ENCODE measurements around the gene UNC5A.

Gene UNC5A

DNA sequence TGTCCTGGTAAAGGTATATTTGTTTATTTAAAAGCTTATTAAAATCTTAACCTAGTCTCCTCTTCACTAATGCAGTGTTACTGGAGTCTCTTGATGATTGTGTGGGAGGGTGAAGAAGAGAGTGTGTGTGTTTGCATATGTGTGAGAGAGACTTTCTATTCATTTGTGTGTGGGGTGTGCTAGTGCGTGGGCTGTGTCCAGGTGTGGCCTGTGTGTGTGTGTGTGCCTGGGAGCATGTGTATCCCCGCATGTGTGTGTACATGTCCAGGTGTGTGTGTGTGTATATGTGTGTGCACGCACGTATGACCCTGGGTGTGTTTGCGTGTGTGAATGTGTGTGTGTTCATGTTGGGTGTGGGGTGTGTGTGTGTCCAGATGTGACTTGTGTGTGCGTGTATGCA is 10.3 kb upstream of the UNC5A start:
- no peaks in the 10 kb centered on the region; the same call in 1 of the 2 replicates for H3K27me3 ChIP-seq (replicated peaks; ENCODE audit: control insufficient read depth, insufficient read depth, low read length)

DNA sequence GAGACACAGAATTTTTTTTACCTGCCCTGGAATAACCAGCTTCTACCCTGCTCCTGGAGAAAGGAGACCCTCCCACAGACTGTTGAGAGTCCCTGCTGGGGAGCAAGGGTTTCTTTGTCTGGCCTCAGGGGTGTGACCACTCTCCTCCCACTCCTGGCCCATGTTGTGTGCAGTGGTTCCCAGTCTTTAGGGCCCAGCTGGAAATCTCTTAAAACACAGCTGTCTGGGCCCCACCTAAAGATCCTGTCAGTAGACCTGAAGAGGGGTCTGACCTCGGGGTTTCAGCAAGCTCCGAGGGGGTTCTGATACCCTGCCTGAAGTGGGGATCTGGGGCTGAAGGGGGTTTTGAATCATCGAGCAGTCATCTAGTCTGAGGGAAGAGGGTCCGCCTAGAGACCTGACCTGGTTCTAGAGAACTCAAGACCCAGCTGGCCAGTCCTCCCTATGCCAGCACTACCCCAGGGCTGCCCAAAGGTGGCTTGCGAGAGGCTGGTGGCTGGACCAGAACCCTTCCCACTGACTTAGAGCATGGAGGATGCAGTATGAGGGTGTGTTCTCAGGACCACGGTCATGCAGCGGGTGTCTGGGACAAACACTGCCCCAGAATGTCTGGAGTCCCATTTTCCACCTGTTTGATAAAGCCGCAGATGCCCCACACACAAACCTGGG is 8.1 kb upstream of the UNC5A start:
- TF ChIP-seq, protein P1, sequence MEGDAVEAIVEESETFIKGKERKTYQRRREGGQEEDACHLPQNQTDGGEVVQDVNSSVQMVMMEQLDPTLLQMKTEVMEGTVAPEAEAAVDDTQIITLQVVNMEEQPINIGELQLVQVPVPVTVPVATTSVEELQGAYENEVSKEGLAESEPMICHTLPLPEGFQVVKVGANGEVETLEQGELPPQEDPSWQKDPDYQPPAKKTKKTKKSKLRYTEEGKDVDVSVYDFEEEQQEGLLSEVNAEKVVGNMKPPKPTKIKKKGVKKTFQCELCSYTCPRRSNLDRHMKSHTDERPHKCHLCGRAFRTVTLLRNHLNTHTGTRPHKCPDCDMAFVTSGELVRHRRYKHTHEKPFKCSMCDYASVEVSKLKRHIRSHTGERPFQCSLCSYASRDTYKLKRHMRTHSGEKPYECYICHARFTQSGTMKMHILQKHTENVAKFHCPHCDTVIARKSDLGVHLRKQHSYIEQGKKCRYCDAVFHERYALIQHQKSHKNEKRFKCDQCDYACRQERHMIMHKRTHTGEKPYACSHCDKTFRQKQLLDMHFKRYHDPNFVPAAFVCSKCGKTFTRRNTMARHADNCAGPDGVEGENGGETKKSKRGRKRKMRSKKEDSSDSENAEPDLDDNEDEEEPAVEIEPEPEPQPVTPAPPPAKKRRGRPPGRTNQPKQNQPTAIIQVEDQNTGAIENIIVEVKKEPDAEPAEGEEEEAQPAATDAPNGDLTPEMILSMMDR (IDR thresholded peaks at IDR 0.05; ENCODE audit: insufficient read depth, low read length, poor library complexity, severe bottlenecking), result no peak

More for the DNA sequence above, 10.3 kb upstream of the UNC5A start:
- TF ChIP-seq, protein P1 (IDR thresholded peaks at IDR 0.05; ENCODE audit: insufficient read depth, low read length, poor library complexity, severe bottlenecking), result no peak
- H3K36me3 ChIP-seq (ENCODE audit: control insufficient read depth, insufficient read depth, low read length), result no peaks in the 10 kb centered on the region
- no peak overlapping the region for H3K4me3 ChIP-seq (replicated peaks; ENCODE audit: low read depth, low read length)
- no peak for DNase-seq (ENCODE audit: extremely low read depth, insufficient read length)

DNA sequence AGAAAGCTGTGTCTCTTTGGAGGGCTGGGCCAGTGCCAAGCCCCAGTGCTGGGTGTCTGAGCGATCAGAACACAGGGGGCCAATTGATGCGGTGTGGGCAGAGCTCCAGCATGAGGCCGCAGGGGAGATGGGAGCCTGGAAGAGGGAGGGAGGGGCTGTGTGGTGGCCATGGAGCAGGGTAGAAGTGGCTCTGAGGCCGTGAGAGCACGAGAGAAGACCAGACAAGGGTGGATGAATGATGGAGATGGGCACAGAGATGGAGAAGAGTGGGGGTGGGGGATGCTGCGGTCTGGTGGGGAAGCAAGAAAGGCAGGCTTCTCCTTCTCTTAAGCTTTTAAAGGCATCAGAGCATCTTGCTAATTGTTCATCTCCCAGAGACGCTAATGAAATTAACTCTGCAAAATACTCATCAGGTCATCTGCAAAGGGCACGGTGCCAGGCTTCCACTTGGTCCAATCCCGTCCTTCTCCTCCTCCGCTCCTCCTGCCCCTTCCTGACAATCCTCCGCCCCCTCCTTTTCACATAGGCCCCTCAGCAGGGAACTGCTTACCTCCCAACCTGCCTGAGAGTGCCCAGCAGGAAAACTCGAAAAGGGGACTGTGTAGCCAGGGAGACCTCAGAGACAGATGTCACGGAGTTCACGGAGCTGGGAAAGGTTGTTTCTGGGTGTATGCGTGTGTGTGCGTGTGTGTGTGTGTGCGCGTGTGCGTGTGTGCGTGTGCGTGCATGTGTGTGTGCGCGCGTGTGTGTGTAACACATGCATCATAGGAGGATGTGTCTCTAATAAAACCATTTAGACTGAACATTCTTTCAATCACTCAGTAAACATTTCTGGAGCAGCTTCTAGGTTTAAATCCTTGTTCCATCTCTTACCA is 7.1 kb upstream of the UNC5A start:
- peaks cover 1% of the 10 kb centered on the region; the same call in 1 of the 2 replicates for H3K27me3 ChIP-seq (replicated peaks; ENCODE audit: control insufficient read depth, insufficient read depth, low read length)
- H3K4me3 ChIP-seq (replicated peaks; ENCODE audit: low read depth, low read length), result no peak overlapping the region
- H3K36me3 ChIP-seq (ENCODE audit: control insufficient read depth, insufficient read depth, low read length), result no peaks in the 10 kb centered on the region
- TF ChIP-seq, protein P1 (IDR thresholded peaks at IDR 0.05; ENCODE audit: insufficient read depth, low read length, poor library complexity, severe bottlenecking), result no peak
- no peak for DNase-seq (ENCODE audit: extremely low read depth, insufficient read length)

More for the DNA sequence above, 8.1 kb upstream of the UNC5A start:
- DNase-seq (ENCODE audit: extremely low read depth, insufficient read length), result no peak
- no peaks in the 10 kb centered on the region for H3K36me3 ChIP-seq (ENCODE audit: control insufficient read depth, insufficient read depth, low read length)
- no peaks in the 10 kb centered on the region; the same call in 1 of the 2 replicates for H3K27me3 ChIP-seq (replicated peaks; ENCODE audit: control insufficient read depth, insufficient read depth, low read length)
- no peak overlapping the region for H3K4me3 ChIP-seq (replicated peaks; ENCODE audit: low read depth, low read length)

DNA sequence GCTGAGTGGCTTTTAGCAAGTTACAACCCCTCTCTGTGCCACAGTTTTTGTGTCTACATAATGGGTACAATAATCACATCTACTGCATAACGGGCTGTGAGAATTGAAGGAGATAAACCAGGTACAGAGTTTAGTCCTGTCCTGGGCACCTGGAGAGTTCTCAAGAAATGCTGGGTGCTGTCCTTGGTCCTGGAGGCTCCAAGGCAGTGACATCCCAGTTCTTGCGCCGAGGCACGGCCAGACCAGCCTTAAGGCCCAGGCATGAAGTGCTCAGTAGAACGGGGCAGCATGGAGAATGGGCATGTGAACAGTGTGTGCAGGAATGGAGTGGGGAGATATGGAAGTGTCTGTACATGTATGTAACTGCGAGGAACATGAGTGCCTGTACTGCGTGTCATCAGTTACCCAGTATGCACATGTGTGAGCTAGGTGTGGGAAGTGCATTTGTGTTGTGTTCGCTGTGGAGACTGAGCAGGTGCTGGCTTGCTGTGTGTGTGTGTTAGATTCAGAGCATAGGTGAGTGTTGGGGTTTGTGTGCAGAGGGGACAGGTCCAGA is 6.3 kb upstream of the UNC5A start:
- H3K36me3 ChIP-seq (ENCODE audit: control insufficient read depth, insufficient read depth, low read length), result no peaks in the 10 kb centered on the region
- H3K27me3 ChIP-seq (replicated peaks; ENCODE audit: control insufficient read depth, insufficient read depth, low read length), result peaks cover 1% of the 10 kb centered on the region; the same call in 1 of the 2 replicates
- no peak for DNase-seq (ENCODE audit: extremely low read depth, insufficient read length)
- TF ChIP-seq, protein P1 (IDR thresholded peaks at IDR 0.05; ENCODE audit: insufficient read depth, low read length, poor library complexity, severe bottlenecking), result no peak
- H3K4me3 ChIP-seq (replicated peaks; ENCODE audit: low read depth, low read length), result no peak overlapping the region

DNA sequence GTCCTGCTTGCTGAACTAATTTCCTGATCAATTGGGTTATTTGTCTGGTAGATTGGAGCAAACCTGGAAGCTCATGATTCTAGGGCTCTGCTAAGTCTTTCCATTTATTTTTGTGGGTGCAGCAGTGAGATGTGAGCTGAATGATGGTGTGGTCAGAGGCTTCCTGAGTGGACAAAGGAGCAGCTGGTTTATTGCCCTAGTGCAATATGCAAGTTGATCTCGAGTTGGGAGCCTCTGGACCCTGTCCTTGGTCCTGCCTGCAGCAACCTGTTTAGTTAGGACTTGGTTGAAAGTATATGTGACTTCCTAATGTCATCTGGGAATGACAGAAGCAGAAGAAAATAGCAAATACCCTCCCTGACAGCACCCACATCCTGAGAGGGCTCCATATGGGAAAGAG is 4.2 kb upstream of the UNC5A start:
- Histone ChIP-seq H3K4me3 (replicated peaks; ENCODE audit: low read depth, low read length) (no peak overlapping the region), H3K27me3 (replicated peaks; ENCODE audit: control insufficient read depth, insufficient read depth, low read length) (peaks cover 1% of the 10 kb centered on the region; the same call in 1 of the 2 replicates)
- no peak for DNase-seq (ENCODE audit: extremely low read depth, insufficient read length)

More for the DNA sequence above, 4.2 kb upstream of the UNC5A start:
- TF ChIP-seq, protein P1 (IDR thresholded peaks at IDR 0.05; ENCODE audit: insufficient read depth, low read length, poor library complexity, severe bottlenecking), result no peak
- no peaks in the 10 kb centered on the region for H3K36me3 ChIP-seq (ENCODE audit: control insufficient read depth, insufficient read depth, low read length)

Data from GM06990 (cell line).